Hypothalamus (tissue), 51 donors: ENCODE data around the gene CILP.
"Not testable (repeated sequence)": the region's sequence is repeated elsewhere in the genome, so short reads cannot be mapped to it uniquely, and the experiment has no call there.

Experiments used
- DNase-seq, 51 donors: peaks; one replicate each; lab custom pipeline; 2025; lab: John Stamatoyannopoulos, UW

CILP gene, protein sequence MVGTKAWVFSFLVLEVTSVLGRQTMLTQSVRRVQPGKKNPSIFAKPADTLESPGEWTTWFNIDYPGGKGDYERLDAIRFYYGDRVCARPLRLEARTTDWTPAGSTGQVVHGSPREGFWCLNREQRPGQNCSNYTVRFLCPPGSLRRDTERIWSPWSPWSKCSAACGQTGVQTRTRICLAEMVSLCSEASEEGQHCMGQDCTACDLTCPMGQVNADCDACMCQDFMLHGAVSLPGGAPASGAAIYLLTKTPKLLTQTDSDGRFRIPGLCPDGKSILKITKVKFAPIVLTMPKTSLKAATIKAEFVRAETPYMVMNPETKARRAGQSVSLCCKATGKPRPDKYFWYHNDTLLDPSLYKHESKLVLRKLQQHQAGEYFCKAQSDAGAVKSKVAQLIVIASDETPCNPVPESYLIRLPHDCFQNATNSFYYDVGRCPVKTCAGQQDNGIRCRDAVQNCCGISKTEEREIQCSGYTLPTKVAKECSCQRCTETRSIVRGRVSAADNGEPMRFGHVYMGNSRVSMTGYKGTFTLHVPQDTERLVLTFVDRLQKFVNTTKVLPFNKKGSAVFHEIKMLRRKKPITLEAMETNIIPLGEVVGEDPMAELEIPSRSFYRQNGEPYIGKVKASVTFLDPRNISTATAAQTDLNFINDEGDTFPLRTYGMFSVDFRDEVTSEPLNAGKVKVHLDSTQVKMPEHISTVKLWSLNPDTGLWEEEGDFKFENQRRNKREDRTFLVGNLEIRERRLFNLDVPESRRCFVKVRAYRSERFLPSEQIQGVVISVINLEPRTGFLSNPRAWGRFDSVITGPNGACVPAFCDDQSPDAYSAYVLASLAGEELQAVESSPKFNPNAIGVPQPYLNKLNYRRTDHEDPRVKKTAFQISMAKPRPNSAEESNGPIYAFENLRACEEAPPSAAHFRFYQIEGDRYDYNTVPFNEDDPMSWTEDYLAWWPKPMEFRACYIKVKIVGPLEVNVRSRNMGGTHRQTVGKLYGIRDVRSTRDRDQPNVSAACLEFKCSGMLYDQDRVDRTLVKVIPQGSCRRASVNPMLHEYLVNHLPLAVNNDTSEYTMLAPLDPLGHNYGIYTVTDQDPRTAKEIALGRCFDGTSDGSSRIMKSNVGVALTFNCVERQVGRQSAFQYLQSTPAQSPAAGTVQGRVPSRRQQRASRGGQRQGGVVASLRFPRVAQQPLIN

DNA sequence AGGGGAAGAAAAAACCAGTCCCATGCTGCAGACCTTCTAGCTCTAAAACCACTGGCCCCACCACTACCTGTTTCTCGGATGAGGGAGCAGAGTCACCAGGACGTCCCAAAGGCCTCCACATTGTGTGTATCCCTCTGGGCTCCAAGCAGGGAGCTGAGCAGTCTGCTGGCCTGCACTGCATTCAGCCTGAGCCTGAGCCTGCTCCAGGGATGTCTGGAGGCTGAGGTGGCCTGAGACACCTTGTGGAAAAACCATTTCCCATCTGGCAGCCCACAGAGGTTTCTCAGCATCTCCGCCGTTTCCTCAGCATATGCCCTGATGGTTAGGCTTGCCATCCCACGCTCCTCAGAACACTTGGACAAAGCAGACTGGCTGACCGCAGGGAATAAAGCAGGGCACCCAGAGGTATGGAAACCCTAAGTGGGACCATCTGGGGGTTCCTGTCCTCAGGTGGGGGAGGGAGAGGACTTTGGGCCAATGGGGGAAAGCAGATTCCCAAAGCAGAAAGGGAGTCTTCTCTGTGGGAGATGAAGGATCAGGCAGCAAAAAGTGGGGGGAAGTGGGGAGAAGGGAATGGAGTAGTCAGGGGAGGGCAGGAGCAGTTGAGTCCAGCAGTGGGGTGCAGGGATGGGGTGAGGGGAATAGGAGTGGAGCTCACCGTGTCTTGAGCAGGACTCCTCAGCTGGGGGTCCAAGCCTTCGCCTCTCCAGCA is at the start of gene CILP:
CILP (minus strand) TSS at position 704 of the 712 bp plus-strand sequence. CDS start 1,718 bp downstream, outside the sequence.
- DNase-seq, result no peak

DNA sequence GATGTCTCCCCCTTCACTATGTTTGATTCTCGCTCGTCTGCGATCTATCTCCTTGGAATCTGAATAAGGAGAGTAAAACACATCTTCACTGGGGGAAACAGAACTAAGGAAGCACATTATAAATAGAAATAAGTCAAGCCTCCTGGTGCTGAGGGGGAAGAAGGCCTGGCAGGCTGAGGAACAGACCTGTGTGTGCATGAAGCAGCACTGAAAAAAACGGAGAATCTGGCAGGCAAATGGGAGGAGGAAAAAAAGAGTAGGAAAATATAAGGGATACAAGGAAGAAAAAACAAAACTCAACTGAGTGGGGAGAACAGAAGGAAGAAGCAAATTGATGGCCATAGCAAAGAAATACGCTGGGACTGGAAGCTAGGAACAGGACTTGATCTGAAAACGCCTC is 49.7 kb upstream of the CILP start:
- no peak for DNase-seq

DNA sequence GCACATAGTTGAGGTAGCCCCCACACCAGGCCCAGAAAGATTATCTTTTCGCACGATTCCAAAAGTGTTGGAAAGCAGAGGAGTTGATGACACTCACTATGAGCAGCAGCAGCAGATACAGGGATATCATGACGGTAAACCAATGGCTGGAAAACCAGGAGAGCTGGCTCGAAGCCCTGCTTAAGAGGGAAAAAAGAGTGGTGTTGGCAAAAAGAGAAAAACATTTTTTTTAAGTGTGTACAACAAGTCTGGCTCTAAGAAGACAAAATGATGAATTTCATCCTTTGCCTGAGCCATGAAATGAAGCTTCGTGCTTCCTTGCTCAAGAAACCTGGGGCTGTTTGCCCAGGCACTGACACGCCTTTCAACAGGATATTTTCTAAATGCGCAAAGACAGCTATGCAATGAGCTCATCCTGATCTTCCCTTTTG is 48.1 kb upstream of the CILP start:
- DNase-seq, result peak in 1 of 51 donors; percentile 12

DNA sequence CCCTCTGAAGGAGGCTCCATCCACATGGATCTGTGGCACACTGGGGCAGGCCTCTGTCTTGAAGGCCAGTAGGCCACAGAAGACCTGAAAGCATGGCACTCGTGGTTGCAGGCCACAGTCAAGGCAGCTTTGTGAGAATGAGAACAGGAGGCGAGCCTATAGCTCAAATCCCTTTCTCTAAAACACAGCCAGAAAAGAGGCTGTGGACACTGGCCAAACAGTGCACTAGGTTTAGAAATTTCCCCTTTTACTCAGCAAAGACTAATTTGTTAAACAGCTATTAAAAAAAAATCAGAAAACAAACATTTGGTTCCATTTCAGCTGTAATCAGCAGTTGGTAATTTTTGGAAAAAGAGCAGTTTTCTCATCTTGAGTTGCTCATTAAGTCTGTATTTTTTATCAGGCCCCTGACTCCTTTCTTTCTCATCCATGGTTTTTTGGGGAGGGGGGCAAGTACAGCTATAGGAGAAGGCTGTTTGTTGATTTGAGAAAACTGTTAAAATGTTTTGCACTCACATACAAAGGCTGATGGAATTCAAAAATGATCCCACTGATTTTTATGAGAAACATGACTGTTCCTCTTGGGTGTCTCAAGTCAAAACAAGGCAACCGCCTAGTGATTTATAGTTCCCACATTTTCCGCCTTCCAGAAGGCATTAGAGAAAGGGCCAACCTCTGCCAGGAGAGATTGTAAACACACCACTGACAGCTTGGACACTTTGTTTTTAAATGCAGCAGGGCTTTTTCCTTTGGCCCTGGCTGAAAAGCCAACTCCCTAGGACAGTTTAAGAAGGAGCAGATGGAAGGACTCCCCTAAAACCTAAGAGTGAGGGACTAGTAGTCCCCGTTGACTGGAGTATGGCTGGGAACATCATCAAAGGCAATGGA is 47.3 kb upstream of the CILP start:
- DNase-seq, result no peak

DNA sequence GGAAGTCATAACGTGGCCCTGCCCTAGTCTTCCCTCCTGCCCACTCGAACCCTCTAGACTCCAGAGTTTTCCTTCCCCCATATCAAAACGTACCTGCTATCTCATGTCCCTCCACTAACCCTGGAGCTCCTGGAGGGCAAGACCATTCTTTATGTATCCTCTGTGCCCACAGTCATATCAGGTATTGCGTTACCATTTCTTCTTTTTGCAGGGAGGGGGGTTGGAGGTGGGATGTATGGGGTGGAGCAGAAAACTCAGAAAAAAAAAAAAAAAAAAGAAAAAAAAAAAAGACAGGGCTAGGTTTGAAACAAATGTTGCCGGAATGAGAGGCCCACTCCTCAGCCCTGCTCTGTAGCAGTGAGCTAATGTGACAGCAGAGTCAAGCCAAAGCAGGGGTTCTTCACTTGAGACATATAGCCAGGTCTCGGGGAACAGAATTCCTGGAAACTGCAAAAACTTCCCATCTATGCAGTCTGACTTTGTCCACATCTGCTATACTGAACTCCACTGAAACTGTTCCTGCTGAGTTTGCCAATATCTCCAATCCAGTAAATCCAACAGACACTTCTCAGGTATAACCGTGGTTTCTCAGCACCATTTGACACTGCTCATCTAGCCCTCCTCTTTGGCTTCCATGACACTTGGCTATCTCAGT is 44.3 kb upstream of the CILP start:
- DNase-seq, result no peak

DNA sequence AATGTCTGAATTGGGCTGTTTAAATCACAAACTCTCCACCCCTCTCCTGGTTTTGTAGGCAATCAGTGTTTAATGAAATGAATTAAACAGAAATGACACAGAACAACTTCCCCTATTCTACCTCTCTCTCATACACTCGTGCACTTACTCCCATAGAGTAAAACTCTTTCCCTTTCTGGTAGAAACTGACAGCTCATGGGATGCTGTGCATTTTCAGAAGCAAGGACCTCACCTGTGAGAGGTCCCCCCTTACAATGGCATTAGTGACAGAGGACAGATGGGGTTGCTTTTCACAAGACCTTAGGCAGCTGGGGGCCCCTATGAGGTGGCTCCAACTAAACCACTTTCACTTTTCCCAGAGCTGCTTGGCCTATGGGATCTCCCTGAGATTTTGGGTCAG is 43.5 kb upstream of the CILP start:
- DNase-seq, result no peak

DNA sequence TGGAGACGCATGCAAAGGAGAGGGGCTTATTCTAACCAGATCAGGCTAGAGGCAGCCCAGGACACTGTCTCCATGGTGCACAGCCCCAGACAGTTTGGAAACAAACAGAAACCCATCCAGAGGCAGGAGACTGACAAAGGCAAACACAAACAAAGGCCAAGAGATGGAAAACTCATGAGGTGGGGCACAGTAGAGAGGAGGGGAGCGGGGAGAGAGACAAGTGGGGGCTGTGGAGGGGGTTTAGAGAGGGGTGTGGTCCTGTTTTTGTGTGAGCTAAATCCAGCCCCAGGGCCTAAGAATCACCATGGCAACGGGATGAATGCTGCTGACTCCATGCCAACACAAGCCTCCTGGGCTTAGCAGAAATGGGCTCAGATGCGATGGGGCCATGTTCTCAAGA is 43.1 kb upstream of the CILP start:
- DNase-seq, result peak in 7 of 51 donors; percentile 4 to 15 (median 5)

DNA sequence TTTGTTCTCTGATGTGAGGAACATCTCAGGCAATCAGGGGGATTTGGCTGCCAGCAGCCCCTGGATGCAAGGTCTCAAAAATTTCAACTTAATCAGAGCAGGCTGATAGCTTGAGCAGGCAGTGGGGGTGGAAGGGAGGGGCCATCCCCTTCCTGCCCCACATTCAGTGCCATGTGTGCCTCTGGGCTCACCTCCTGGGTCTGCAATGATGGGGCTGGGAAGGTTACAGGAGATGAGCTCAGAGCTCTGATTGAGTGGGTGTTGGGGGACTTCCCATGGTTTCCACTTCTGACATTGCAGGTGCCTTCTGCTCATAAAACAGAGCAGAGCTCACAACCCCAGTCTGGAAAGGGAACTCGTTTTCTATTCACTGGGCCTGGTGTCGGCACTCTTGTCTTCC is 38.4 kb upstream of the CILP start:
- DNase-seq, result no peak

DNA sequence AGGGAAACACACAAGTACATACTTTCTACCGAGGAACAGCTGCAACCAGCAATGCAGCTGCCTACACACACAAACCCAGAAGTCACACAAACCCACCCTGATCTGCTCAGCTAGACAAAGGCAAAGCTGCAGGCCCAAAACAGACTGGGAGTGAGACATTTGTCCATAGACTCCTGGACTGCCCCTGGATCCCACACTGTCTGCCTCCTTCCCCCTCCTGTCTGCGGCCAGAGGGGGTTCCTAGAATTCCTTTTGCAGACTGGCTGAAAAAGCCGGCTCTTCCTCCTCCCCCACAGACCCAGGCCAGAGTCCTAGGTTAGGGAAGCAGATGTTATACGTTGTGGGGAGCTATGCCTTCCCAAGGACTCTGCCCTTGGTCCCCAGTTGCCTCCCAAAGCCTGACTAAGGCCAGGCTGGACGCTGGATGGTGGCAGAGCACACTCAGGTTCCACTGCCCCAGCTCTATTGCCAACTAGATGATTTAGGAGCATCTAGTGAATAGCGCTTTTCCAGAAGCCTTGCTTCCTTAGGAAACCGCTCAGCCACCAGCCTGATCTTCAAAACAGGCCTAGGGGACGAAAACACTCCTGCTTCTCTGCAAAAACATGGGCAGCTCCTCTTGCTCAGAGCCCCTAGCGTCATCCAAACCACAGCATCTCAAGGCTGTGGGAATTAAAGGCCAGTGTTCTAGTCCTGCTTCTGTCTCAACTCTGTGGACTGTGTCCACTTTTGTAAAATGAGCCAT is 37.4 kb upstream of the CILP start:
- DNase-seq, result no peak

DNA sequence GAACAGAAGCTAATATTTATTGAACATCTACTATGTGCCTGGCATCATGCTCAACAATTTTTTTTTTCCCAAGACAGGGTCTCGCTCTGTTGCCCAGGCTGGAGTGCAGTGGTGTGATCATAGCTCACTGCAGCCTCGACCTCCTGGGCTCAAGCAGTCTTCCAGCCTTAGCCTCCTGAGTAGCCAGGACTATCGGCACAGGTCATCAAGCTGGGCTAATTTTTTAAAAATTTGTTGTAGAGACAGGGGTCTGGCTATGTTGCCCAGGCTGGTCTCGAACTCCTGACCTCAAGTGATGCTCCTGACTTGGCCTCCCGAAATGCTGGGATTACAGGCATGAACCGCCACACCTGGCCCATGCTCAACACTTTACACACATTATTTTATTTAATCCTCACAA is 35.7 kb upstream of the CILP start:
- no peak for DNase-seq

DNA sequence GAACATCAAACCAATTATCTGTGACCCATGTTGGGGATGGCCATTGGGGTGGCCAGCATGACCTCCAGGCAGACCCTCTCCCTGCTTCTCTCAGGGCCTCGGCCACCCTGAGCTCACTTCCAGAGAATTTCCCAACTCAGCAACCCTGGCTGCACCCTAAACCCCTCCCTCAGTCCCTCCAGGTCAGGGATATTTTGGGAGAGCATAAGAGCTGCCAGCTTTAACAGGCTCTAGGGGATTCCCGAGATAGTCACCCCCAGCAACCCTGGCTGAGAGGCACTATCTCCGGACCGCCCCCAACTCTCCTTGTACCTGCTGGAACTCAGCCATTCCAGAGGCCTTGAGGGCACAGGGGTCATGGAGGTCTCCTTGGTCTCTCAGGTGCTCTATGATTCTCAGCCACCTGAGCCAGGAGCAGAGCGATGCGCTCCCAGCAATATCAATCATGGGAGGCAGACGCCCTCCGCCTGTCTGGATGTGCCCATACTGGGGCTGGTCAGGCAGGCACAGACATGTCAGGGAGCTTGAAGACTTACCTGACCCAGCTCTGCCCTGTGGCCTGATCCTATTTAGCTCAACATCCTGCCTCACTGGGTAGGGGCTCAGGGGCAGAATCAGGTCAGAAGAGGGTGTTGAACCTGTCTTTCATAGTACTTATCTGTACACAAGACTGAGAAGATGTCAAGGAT is 34.9 kb upstream of the CILP start:
- DNase-seq, result no peak

DNA sequence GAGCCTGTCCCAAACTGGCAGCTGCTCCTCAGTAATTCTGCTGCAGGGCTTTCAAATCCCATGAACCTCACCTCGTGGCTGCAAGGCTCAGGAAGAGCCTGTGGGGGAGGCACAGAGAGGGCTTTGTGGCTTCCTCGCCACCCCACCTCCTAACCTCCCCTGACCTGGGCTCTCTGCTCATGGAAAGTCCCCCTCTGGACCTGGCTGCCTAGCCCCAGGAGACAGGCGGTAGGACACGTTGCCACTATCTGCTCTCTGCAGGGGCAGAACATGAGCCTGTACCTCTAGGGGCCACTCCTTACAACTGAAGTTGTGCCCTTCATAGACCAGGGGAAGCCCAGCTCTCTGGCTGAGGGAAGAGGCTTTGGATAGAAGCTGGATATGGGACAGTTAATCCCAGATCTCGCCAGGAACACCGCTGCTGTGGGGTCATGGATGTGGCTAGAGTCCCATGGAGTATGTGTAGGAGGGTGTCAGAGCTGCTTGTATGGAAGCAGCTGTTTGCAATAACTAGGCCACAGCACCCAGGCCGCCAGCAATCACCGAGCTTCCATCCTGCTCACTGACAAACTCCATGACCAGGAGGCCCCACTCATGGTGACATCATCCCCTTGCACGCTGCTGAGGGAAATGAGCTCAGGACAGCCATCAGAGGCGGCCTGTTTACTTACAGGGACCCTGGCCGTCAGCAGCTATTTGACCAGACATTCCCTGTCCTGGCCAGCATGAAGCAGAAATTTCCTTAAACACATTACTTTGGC is 34.0 kb upstream of the CILP start:
- DNase-seq, result peak in 1 of 51 donors; percentile 6

DNA sequence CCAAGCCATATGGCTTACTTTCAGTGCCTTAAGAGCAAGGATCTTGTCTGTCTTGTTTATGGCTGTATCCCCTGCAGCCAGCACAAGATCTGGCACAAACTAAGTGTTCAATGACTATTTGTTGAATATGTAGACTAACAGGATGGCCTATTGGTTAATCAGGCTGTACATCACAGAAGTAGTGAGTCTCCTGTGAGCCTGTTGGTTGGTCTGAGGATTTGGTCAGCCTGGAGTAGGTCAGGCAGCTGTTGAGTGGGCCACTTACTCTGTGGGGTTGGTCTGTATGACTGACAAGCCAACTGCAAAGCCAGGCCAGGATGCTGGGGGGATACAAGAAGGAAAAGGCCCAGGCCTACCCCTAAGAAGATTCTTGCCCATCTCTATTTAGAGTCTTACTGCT is 33.4 kb upstream of the CILP start:
- no peak for DNase-seq

DNA sequence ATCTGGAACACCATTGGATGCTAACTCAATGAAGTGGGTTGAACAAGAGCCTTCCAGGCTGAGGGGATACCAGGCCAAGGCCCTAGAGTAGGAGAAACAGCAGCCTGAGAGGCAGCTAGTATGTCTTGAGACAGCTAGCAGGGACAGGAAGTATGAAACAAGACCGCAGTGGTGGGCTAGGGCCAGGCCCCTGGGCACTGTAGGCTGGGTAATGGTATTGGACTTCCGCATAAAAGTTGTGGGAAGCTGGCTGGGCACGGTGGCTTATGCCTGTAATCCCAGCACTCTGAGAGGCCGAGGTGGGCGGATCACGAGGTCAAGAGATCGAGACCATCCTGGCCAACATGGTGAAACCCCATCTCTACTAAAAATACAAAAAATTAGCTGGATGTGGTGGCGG is 25.2 kb upstream of the CILP start:
- not testable (repeated sequence) for DNase-seq

DNA sequence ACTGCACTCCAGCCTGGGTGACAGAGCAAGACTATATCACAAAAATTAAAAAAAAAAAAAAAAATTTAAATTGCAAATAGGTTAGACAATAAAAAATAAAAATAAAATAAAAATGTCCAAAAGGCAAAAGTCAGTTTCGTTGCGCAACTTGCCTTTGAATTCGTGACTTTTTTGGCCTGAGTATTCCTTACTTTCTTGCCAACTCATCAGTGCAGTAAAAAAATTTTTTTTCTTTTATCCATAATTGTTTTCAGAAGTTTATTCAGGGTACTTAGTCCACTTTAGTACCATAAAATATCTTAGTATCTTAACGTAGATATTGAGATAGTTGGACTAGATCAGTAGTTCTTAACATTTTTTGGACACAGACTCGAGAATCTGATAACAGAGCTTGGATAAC is 22.4 kb upstream of the CILP start:
- DNase-seq, result no peak

DNA sequence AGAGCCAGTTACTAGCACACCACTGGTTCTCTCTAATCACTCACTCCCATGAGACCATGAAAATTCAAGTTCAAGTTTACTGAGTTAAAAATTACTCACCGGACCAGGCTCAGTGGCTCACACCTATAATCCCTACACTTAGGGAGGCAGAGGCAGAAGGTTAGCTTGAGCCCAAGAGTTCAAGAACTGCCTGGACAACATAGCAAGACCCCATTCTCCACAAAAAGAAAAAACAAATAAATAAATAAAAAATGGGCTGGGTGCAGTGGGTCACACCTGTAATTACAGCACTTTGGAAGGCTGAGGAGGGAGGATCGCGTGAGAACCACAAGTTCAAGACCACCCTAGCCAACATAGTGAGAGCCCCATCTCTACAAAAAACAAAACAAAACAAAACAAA is 21.2 kb upstream of the CILP start:
- DNase-seq, result no peak

DNA sequence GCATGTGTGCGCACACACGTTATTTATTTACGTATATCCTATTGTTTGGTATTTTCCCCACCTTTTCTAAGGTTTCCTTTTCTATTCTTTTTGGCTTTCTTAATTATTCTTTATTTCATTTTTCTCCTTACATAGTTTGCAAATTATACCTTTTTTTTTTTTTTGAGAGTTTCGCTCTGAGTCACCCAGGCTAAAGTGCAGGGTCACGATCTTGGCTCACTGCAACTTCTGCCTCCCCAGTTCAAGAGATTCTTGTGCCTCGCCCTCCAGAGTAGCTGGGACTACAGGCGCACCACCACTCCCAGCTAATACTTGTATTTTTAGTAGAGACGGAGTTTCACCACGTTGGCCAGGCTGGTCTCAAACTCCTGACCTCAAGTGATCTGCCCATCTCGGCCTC is 20.0 kb upstream of the CILP start:
- no peak for DNase-seq
